Measurements from ENCODE around the gene UACA. TPM values are rescaled to one million over a fixed set of nuclear protein-coding genes. Genes with fewer than 3 reads are reported as not detected.
A peak's percentile ranks its signal among the peaks of the same experiment; 100 is the strongest.
"Not testable (repeated sequence)": the region's sequence is repeated elsewhere in the genome, so short reads cannot be mapped to it uniquely, and the experiment has no call there.

Gene UACA
- total and polyA plus RNA-seq, 2 donors: 12.8 to 195 TPM

DNA sequence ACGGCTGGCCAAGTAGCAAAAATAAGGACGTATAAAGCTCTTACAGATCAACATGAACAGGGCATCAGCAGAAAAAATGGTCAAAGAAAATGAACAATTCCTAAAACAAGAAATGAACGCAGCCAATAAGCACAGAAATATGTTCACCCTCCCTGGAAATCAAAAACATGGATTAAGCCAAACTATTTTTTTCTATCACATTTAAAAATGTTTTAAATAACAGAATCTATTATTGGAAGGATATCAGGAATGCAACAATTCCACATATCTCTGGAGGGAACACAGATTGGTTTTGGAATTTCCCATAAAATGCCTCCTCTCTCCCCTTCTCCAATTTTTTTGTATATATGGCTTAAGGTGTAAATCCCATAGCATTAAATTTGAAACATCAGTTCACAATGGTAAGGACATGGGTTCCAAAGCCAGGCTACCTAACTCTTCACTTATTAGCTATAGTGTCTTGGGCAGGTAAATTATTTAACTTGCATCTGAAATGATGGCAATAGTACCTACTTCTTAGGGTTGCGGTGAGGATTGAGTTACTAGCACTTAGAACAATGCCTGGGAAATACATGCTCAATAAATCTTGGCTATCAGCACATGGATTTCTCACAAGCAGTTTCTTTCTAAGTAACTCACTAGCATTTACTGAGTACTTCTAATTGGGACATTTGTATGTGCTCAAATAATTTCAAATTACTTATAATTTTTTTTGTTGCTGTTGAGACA, 10.1 kb downstream of the UACA start:
- H3K4me3 ChIP-seq (ENCODE audit: low read depth, low read length): no peak overlapping the region
- no peak for DNase-seq (ENCODE audit: extremely low spot score)
- H3K36me3 ChIP-seq (ENCODE audit: insufficient read depth): no peaks in the 10 kb centered on the region
- no peak overlapping the region for H3K27ac ChIP-seq (ENCODE audit: low read depth)
- WGBS: 57% methylated on average over 4 of the region's 4 CpGs
- H3K4me1 ChIP-seq (ENCODE audit: insufficient read depth): no peaks in the 10 kb centered on the region

DNA sequence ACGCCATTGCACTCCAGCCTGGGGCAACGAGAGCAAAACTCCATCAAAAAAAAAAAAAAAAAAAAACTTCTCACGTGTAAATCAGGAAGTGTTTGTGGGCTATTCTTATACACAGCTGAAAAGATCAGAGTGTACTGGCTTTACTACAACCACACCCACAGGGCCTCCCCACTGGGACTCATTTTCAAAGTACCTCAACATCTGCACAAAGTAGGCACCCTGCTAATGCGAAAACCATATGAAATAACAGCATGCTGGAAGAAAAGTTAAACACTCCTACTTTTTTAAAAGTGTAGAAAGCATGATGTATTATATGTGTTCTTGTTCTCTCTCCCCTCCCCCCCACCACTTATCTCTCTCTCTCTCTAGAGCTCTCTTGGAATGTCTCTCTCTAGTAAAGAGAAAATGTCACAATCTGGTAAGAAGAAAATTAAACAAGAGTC, 11.1 kb downstream of the UACA start:
- Histone ChIP-seq H3K27ac (ENCODE audit: low read depth) (no peak overlapping the region), H3K4me3 (ENCODE audit: low read depth, low read length) (no peak overlapping the region), H3K36me3 (ENCODE audit: insufficient read depth) (no peaks in the 10 kb centered on the region), H3K4me1 (ENCODE audit: insufficient read depth) (no peaks in the 10 kb centered on the region)
- no peak for DNase-seq (ENCODE audit: extremely low spot score)
- WGBS: 68% methylated on average over 4 of the region's 4 CpGs

DNA sequence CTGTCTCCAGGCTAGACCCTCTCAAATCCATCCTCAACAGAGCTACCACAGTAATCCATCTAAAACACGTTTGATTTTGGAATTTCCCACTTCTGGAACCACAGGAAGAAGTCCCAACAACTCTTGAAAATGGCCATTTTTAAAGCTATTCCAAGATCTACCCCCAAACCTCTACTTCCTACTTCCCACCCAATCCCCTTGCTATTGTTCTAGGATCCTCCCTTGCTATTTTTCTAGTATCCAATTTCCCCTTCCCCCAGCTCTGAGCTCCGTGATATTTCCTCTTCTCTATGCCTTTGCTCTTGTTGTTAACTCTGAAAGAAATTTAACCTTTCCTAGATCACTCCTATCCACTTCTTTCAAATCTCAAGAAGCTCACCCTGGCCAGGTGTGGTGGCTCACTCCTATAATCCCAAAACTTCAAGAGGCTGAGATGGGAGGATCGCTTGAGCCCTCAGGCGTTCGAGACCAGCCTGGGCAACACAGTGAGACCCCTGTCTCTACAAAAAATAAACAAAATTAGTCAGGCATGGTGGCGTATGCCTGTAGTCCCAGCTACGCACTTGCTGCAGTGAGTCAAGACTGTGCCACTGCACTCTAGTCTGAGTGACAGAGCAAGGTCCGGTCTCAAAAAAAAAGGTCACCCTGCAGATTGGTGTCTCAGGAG, 13.0 kb downstream of the UACA start:
- no peaks in the 10 kb centered on the region for H3K4me1 ChIP-seq (ENCODE audit: insufficient read depth)
- H3K36me3 ChIP-seq (ENCODE audit: insufficient read depth): no peaks in the 10 kb centered on the region
- WGBS: 93% methylated on average over 8 of the region's 8 CpGs
- no peak overlapping the region for H3K27ac ChIP-seq (ENCODE audit: low read depth)
- DNase-seq (ENCODE audit: extremely low spot score): no peak
- no peak overlapping the region for H3K4me3 ChIP-seq (ENCODE audit: low read depth, low read length)

DNA sequence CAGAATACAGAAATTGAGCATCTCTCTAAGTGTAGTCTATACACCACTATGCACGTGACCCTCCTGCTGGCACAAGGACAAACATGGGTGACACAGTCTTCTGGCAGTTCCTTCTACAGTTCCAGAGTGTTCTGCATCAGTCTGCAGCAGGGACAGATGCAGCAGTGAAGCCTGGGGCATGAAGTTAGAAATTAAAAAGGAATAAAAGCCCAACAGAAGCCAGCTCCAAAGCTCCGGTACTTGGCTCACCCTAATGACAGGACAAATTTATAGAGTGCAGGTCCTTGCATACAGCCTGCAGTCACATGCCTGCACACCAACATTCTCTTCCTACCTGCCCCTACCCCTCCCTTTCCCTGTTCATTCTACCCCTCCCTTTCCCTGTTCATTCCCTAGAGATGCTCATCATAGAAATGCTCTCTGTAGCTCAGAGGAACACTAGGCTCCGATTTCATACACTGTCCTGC, 15.0 kb downstream of the UACA start:
- no peaks in the 10 kb centered on the region for H3K36me3 ChIP-seq (ENCODE audit: insufficient read depth)
- no peak for DNase-seq (ENCODE audit: extremely low spot score)
- no peaks in the 10 kb centered on the region for H3K4me1 ChIP-seq (ENCODE audit: insufficient read depth)
- H3K27ac ChIP-seq (ENCODE audit: low read depth): no peak overlapping the region
- WGBS: 49% methylated on average over 3 of the region's 3 CpGs
- H3K4me3 ChIP-seq (ENCODE audit: low read depth, low read length): no peak overlapping the region

DNA sequence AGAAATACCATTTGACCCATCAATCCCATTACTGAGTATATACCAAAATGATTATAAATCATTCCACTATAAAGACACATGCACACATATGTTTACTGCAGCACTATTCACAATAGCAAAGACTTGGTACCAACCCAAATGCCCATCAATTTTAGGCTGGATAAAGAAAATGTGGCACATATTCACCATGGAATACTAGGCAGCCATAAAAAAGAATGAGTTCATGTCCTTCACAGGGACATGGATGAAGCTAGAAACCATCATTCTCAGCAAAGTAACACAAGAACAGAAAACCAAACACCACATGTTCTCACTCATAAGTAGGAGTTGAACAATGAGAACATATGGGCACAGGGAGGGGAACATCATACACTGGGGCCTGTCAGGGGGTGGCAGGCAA, 16.8 kb downstream of the UACA start:
- H3K27ac ChIP-seq (ENCODE audit: low read depth); H3K36me3 ChIP-seq (ENCODE audit: insufficient read depth); DNase-seq (ENCODE audit: extremely low spot score); H3K4me3 ChIP-seq (ENCODE audit: low read depth, low read length); H3K4me1 ChIP-seq (ENCODE audit: insufficient read depth): not testable (repeated sequence)

DNA sequence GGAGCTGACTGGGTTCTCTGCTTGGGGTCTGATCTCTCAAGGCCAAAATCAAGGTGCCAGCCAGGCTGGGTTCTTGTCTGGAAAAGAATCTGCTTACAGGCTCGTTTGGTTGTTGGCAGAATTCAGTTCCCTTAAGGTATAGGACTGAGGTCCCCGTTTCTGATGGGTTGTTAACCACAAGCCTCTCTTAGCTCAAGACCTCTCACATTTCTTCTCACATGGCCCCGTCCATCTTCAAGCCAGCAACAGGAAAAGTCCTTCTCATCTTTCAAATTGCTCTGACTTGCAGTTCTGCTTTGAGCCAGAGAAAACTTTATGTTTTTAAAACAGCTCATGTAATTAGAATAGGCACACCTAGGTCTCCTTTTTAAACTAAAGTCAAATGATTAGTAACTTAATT, 20.4 kb downstream of the UACA start:
- Histone ChIP-seq H3K36me3 (ENCODE audit: insufficient read depth) (no peaks in the 10 kb centered on the region), H3K27ac (ENCODE audit: low read depth) (no peak overlapping the region), H3K4me3 (ENCODE audit: low read depth, low read length) (no peak overlapping the region), H3K4me1 (ENCODE audit: insufficient read depth) (no peaks in the 10 kb centered on the region)
- no peak for DNase-seq (ENCODE audit: extremely low spot score)
- 64% methylated on average over 3 of the region's 3 CpGs for WGBS

DNA sequence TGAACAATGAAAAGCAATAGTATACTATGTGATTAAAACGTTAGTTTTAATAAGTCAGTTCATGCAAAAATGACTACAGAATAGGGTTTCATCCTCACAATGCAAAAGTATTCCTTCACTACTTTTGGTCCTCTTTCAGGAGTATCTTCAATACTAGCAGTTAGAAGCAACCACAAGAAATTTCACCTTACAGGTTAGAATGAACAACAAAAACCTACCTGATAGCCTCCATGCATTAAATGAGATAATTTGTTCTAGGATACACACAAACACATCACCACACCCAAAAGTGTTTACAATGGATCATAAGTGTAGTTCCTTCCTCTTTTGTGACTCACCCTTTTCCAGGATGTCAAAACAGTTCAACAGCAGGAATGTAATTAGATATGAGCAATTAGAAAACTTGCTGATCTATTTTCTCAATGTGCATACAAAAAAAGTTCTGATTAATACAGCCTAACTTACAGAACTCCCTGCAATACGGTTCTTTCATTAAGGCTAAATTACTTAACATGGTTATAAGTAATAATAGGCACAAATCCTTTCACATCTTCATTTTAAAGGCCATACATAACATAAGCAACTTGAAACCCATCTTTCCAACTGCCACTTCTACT, 21.6 kb downstream of the UACA start:
- Histone ChIP-seq H3K4me1 (ENCODE audit: insufficient read depth) (no peaks in the 10 kb centered on the region), H3K27ac (ENCODE audit: low read depth) (peak overlapping the region; percentile 23), H3K36me3 (ENCODE audit: insufficient read depth) (no peaks in the 10 kb centered on the region), H3K4me3 (ENCODE audit: low read depth, low read length) (no peak overlapping the region)
- no peak for DNase-seq (ENCODE audit: extremely low spot score)
- WGBS: 70% methylated on average over 2 of the region's 2 CpGs

DNA sequence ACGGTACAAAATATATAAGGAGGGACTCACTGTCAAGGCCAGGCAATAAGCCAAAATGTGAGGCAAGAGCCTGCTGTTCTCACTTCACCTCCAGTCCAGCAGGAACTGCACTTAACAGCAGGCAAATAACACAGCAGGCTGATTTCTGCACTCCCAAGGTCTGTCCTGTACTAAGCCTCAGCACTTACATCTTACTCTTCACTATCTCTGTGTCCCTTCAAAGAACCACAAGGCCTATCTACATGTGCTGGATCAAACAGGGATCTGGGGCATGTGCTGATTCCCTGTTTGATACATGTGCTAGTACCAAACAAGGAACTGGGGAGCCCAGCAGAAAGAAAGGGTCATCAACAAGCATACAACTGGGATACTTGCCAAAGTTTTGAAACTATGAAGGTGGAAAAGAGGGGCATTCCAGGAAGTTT, 22.2 kb downstream of the UACA start:
- no peak for DNase-seq (ENCODE audit: extremely low spot score)
- 13% methylated on average over 1 of the region's 1 CpG for WGBS
- Histone ChIP-seq H3K36me3 (ENCODE audit: insufficient read depth) (no peaks in the 10 kb centered on the region), H3K4me1 (ENCODE audit: insufficient read depth) (no peaks in the 10 kb centered on the region), H3K4me3 (ENCODE audit: low read depth, low read length) (no peak overlapping the region), H3K27ac (ENCODE audit: low read depth) (no peak overlapping the region)

DNA sequence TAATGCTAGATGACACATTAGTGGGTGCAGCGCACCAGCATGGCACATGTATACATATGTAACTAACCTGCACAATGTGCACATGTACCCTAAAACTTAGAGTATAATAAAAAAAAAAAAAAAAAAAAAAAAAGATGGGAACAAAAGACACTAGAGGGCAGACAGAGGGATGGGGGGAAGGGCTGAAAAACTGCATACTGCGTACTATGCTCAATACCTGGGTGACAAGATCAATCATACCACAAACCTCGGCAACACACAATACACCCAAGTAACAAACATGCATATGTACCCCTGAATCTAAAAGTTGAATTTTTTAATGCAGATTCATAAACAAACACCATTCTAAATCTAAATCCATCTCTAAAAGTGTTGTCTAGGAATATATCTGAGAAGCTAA, 28.3 kb downstream of the UACA start:
- not testable (repeated sequence) for H3K36me3 ChIP-seq (ENCODE audit: insufficient read depth); DNase-seq (ENCODE audit: extremely low spot score); H3K4me1 ChIP-seq (ENCODE audit: insufficient read depth); H3K4me3 ChIP-seq (ENCODE audit: low read depth, low read length); H3K27ac ChIP-seq (ENCODE audit: low read depth)
- WGBS: 93% methylated on average over 2 of the region's 3 CpGs

DNA sequence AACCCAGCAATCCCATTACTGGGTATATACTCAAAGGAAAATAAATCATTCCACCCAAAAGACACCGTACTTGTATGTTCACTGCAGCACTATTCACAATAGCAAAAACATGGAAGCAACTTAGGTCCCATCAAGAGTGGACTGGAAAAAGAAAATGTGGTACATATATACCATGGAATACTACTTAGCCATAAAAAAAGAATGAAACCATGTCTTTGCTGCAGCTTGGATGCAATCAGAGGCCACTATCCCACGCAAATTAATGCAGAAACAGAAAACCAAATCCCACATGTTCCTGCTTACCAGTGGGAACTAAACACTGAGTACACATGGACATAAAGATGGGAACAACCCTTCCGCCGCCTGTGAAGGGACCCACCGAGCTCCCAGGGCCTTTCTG, 34.2 kb downstream of the UACA start:
- 96% methylated on average over 5 of the region's 5 CpGs for WGBS
- Histone ChIP-seq H3K36me3 (ENCODE audit: insufficient read depth) (no peaks in the 10 kb centered on the region), H3K27ac (ENCODE audit: low read depth) (no peak overlapping the region), H3K4me1 (ENCODE audit: insufficient read depth) (no peaks in the 10 kb centered on the region), H3K4me3 (ENCODE audit: low read depth, low read length) (no peak overlapping the region)
- no peak for DNase-seq (ENCODE audit: extremely low spot score)

DNA sequence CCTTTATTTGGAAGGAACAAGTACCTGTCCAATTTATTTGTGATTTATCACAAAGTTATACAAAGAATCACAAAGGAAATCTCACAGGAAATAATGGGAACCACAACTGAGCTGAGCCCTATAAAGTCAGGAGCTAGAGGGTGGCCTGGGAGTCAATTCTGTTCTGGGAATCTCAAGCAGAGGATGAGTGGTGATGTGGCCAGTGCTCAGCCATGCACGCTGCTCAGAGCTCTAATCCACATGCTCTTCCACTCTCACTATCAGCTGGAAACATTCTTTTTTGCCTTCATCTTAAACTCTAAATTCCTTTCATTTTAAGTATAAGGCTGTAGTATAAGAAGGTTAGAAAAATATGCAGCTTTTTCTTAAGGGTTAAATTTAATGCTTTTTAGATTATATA, 36.6 kb downstream of the UACA start:
- no peaks in the 10 kb centered on the region for H3K4me1 ChIP-seq (ENCODE audit: insufficient read depth)
- DNase-seq (ENCODE audit: extremely low spot score): no peak
- WGBS: 44% methylated on average over 1 of the region's 1 CpG
- no peak overlapping the region for H3K27ac ChIP-seq (ENCODE audit: low read depth)
- H3K36me3 ChIP-seq (ENCODE audit: insufficient read depth): no peaks in the 10 kb centered on the region
- no peak overlapping the region for H3K4me3 ChIP-seq (ENCODE audit: low read depth, low read length)

DNA sequence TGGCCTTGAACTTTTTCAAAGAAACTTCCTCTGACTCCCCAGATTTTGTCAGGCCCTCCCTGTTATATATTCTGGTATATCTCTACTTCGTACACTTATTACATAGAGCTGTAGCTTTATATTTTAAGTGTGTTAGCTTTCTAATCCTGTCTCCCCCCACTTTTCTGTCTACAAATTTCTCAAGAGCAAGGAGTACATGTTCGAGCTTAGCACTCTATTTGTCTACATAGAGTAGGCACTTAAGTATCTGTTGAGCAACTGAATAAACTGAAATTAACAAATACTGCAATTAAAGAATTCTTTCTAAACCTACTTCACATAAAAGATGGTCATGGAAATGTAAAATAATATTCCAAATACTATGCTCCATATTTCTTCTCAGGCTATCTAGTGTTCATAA, 39.4 kb downstream of the UACA start:
- WGBS: 93% methylated on average over 2 of the region's 2 CpGs
- Histone ChIP-seq H3K27ac (ENCODE audit: low read depth) (no peak overlapping the region), H3K4me1 (ENCODE audit: insufficient read depth) (no peaks in the 10 kb centered on the region), H3K36me3 (ENCODE audit: insufficient read depth) (no peaks in the 10 kb centered on the region), H3K4me3 (ENCODE audit: low read depth, low read length) (no peak overlapping the region)
- no peak for DNase-seq (ENCODE audit: extremely low spot score)

DNA sequence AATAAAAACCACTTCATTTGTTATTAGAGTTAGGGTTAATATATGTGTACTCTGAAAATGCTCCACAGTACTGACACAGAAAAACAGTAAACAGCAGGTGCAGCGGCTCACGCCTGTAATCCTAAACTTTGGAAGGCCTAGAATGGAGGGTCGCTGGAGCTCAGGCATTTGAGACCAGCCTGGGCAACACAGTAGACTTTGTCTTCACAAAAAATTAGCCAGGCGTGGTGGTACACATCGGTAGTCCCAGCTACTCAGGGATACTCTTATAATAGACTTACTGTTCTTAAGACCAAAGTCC, 40.3 kb downstream of the UACA start:
- H3K27ac ChIP-seq (ENCODE audit: low read depth): no peak overlapping the region
- WGBS: 89% methylated on average over 5 of the region's 5 CpGs
- H3K36me3 ChIP-seq (ENCODE audit: insufficient read depth): no peaks in the 10 kb centered on the region
- no peak overlapping the region for H3K4me3 ChIP-seq (ENCODE audit: low read depth, low read length)
- no peak for DNase-seq (ENCODE audit: extremely low spot score)
- H3K4me1 ChIP-seq (ENCODE audit: insufficient read depth): no peaks in the 10 kb centered on the region
